Stimulated activated CD4-positive, alpha-beta T cell treated with anti-CD3 and anti-CD28 coated beads, Interleukin-1b, Interleukin-23, amount 100 ng/mL, for 48 hours (primary cell): Measurements from ENCODE around the gene RCBTB2.
A peak's percentile ranks its signal among the peaks of the same experiment; 100 is the strongest.

ENCODE experiments used
- DNase-seq: peaks from one replicate; pipeline ENCODE4 v3.0.0-alpha.2; 2020

Gene RCBTB2

GRCh38 chr13:48562296-48563066 is 29.6 kb upstream of the RCBTB2 start:
- DNase-seq: peak; percentile 73

- DNase-seq: no peak
Observed at GRCh38 chr13:48561466-48562235, 28.8 kb upstream of the RCBTB2 start.

- no peak for DNase-seq
Observed at GRCh38 chr13:48560657-48561337, 27.9 kb upstream of the RCBTB2 start.

GRCh38 chr13:48559638-48560320 is 26.9 kb upstream of the RCBTB2 start:
- DNase-seq: no peak

GRCh38 chr13:48556817-48557216 is 23.9 kb upstream of the RCBTB2 start:
- no peak for DNase-seq

GRCh38 chr13:48555441-48555840 is 22.6 kb upstream of the RCBTB2 start:
- DNase-seq: no peak

GRCh38 chr13:48551329-48551728 is 18.4 kb upstream of the RCBTB2 start:
- no peak for DNase-seq

GRCh38 chr13:48549658-48550057 is 16.8 kb upstream of the RCBTB2 start:
- DNase-seq: no peak

GRCh38 chr13:48547663-48548092 is 14.8 kb upstream of the RCBTB2 start:
- no peak for DNase-seq

GRCh38 chr13:48545608-48546007 is 12.7 kb upstream of the RCBTB2 start:
- no peak for DNase-seq

GRCh38 chr13:48542581-48543341 is 9.9 kb upstream of the RCBTB2 start:
- DNase-seq: no peak

- no peak for DNase-seq
Observed at GRCh38 chr13:48542138-48542537, 9.3 kb upstream of the RCBTB2 start.

- DNase-seq: no peak
Observed at GRCh38 chr13:48539550-48539949, 6.7 kb upstream of the RCBTB2 start.

GRCh38 chr13:48536621-48537250 is 3.9 kb upstream of the RCBTB2 start:
- no peak for DNase-seq

GRCh38 chr13:48535766-48536165 is 2.9 kb upstream of the RCBTB2 start:
- no peak for DNase-seq

- no peak for DNase-seq
Observed at GRCh38 chr13:48534911-48535501, 2.1 kb upstream of the RCBTB2 start.

GRCh38 chr13:48533961-48534600 is 1.2 kb upstream of the RCBTB2 start:
- DNase-seq: no peak

- DNase-seq: no peak
Observed at GRCh38 chr13:48532256-48532505, 699 bp downstream of the RCBTB2 start.

- no peak for DNase-seq
Observed at GRCh38 chr13:48531416-48532255, 1.2 kb downstream of the RCBTB2 start.

GRCh38 chr13:48530833-48531232 is 2.0 kb downstream of the RCBTB2 start:
- no peak for DNase-seq
